Activated CD8-positive, alpha-beta T cell treated with anti-CD3 and anti-CD28 coated beads, Interleukin-2, amount 10 ng/mL, durations not matched to agents 7 days and 5 days (primary cell): ENCODE measurements around the gene NUTF2. TPM values are rescaled to one million over a fixed set of nuclear protein-coding genes. Genes with fewer than 3 reads are reported as not detected.
A peak's percentile ranks its signal among the peaks of the same experiment; 100 is the strongest.

Experiments
- ATAC-seq: fragments of 150-1000 bp; cut with Tn5 transposase; one replicate; pipeline ENCODE4 v1.10.0; 2021; ENCODE audit warnings: moderate library complexity
- CTCF ChIA-PET: fragments of 350-600 bp; sonication (Branson Sonifier 250); formaldehyde crosslinking; loops from one replicate; lab custom pipeline; 2021; ENCODE audit warnings: antibody characterized with exemption; lab: Charles Lee
- POLR2A ChIA-PET: fragments of 350-600 bp; sonication (Branson Sonifier 250); formaldehyde crosslinking; loops from one replicate; lab custom pipeline; 2021; ENCODE audit warnings: antibody characterized with exemption; lab: Charles Lee
- DNase-seq: peaks from one replicate; pipeline ENCODE4 v3.0.0-alpha.2; 2020
- H3K27ac Mint-ChIP-seq: one replicate; pipeline ENCODE4 v1.8.0; 2021; ENCODE audit warnings: mild to moderate bottlenecking, mixed read lengths
- H3K27me3 Mint-ChIP-seq: one replicate; pipeline ENCODE4 v1.8.0; 2021; ENCODE audit warnings: low read depth, mixed read lengths
- H3K36me3 Mint-ChIP-seq: one replicate; pipeline ENCODE4 v1.8.0; 2021; ENCODE audit warnings: low read depth, mixed read lengths
- H3K4me1 Mint-ChIP-seq: one replicate; pipeline ENCODE4 v1.8.0; 2021; ENCODE audit warnings: low read depth, mixed read lengths
- H3K4me3 Mint-ChIP-seq: one replicate; pipeline ENCODE4 v1.8.0; 2021; ENCODE audit warnings: mild to moderate bottlenecking, mixed read lengths
- H3K9me3 Mint-ChIP-seq: one replicate; pipeline ENCODE4 v1.8.0; 2022; ENCODE audit warnings: mixed read lengths; ENCODE audit not compliant: insufficient read depth
- total RNA-seq, 2 experiments: library from RNA; stranded (reverse); gene quantifications; one replicate each; pipeline ENCODE4 v1.2.3, GENCODE V29; 2021

The NUTF2 gene
- total RNA-seq, 2 experiments from 2014 or later = 125 to 134 TPM

DNA sequence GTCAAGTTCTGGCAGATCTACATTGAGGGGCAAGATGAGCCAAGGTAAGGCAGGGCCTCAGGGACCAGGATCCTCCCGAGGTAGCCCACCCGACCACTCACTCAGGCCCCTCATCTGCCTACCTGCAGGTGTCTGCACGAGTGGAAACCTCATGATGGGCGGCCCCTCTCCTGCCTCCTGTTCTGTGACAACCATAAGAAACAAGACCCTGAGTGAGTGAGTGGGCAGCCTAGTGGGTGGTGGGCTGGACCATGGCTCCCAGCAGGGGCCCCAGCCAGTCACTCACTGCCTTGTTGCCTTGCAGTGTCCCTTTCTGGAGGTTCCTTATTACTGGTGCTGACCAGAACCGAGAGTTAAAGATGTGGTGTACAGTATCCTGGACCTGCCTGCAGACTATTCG is 31.5 kb downstream of the NUTF2 start:
- H3K9me3 Mint-ChIP-seq = no peaks in the 10 kb centered on the region
- no peak overlapping the region for H3K4me3 Mint-ChIP-seq
- CTCF ChIA-PET = interaction anchor here (2.4 kb wide), 1 partner anchor 62 kb away, joined by 5 read pairs; no protein-coding TSS in a partner anchor
- H3K36me3 Mint-ChIP-seq = peaks cover 50% of the 10 kb centered on the region
- no peak overlapping the region for H3K27ac Mint-ChIP-seq
- no peaks in the 10 kb centered on the region for H3K27me3 Mint-ChIP-seq
- POLR2A ChIA-PET = interaction anchor here (0.9 kb wide), 1 partner anchor 191 kb away, joined by 3 read pairs; no protein-coding TSS in a partner anchor
- ATAC-seq = no peak
- H3K4me1 Mint-ChIP-seq = peaks cover 24% of the 10 kb centered on the region
- no peak for DNase-seq

DNA sequence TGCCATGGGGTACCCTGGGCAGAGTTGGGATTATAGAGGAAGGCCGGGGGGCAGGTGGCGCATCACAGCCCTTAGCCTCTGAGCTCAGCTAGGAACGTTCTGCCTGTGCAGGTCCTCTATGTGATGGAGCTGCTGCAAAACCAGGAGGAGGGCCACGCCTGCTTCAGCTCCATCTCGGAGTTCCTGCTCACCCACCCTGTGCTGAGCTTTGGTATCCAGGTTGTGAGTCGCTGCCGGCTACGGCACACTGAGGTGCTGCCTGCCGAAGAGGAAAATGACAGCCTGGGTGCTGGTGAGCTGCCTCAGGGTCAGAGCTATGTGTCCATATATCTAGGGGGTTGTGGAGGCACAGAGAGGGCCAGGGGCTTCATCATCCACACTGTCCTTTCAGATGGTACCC is 32.1 kb downstream of the NUTF2 start:
- ChIA-PET CTCF (interaction anchor here (0.9 to 2.4 kb wide), 2 partner anchors 63 to 162 kb away, joined by 3 to 5 read pairs; no protein-coding TSS in a partner anchor), POLR2A (interaction anchor here (0.9 kb wide), 1 partner anchor 190 kb away, joined by 3 read pairs; no protein-coding TSS in a partner anchor)
- H3K4me3 Mint-ChIP-seq = no peak overlapping the region
- peaks cover 23% of the 10 kb centered on the region for H3K4me1 Mint-ChIP-seq
- H3K9me3 Mint-ChIP-seq = no peaks in the 10 kb centered on the region
- no peak for DNase-seq
- no peak overlapping the region for H3K27ac Mint-ChIP-seq
- H3K27me3 Mint-ChIP-seq = no peaks in the 10 kb centered on the region
- no peak for ATAC-seq
- H3K36me3 Mint-ChIP-seq = peaks cover 57% of the 10 kb centered on the region

DNA sequence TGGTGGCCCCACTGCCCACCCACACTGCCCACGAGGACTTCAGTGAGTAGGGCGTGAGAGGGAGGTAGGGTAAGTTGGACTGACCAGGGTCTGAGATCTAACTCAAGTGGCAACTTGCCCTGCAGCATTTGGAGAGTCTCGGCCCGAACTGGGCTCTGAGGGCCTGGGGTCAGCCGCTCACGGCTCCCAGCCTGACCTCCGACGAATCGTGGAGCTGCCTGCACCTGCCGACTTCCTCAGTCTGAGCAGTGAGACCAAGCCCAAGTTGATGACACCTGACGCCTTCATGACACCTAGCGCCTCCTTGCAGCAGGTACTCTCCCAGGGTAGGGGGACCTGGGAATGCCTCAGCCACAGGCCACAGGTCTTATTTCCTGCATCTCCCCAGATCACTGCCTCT is 32.7 kb downstream of the NUTF2 start:
- POLR2A ChIA-PET = no interaction called here
- DNase-seq (no peak), ATAC-seq (no peak)
- Mint-ChIP-seq H3K27me3 (no peaks in the 10 kb centered on the region), H3K4me3 (no peak overlapping the region), H3K36me3 (peaks cover 59% of the 10 kb centered on the region), H3K9me3 (no peaks in the 10 kb centered on the region), H3K4me1 (peaks cover 17% of the 10 kb centered on the region), H3K27ac (no peak overlapping the region)
- CTCF ChIA-PET = interaction anchor here (0.9 to 2.4 kb wide), 2 partner anchors 63 to 161 kb away, joined by 3 to 5 read pairs; no protein-coding TSS in a partner anchor

DNA sequence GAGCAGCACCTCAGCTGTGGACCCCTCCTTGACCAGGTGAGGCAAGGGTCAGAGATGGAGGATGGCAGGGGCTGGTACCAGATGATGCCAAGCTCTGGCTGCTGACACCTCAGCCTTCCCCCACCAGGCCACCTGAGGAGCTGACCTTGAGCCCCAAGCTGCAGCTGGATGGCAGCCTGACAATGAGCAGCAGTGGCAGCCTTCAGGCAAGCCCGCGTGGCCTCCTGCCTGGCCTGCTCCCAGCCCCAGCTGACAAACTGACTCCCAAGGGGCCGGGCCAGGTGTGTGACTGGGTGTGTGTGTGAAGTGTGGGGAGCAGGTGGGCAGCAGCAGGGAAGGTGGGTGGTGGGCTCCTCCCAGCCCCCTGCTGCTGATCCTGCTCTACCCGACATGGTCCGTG is 33.2 kb downstream of the NUTF2 start:
- ChIA-PET POLR2A (no interaction called here), CTCF (interaction anchor here (0.9 to 2.4 kb wide), 2 partner anchors 64 to 161 kb away, joined by 3 to 5 read pairs; no protein-coding TSS in a partner anchor)
- Mint-ChIP-seq H3K36me3 (peaks cover 60% of the 10 kb centered on the region), H3K4me3 (no peak overlapping the region), H3K27ac (peak overlapping the region; percentile 20), H3K4me1 (peaks cover 12% of the 10 kb centered on the region), H3K9me3 (no peaks in the 10 kb centered on the region), H3K27me3 (no peaks in the 10 kb centered on the region)
- DNase-seq (no peak), ATAC-seq (no peak)

DNA sequence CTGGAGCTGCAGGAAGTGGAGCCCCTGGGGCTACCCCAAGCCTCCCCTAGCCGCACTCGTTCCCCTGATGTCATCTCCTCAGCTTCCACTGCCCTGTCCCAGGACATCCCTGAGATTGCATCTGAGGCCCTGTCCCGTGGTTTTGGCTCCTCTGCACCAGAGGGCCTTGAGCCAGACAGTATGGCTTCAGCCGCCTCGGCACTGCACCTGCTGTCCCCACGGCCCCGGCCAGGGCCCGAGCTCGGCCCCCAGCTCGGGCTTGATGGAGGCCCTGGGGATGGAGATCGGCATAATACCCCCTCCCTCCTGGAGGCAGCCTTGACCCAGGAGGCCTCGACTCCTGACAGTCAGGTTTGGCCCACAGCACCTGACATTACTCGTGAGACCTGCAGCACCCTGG is 33.9 kb downstream of the NUTF2 start:
- Mint-ChIP-seq H3K36me3 (peaks cover 60% of the 10 kb centered on the region), H3K27me3 (no peaks in the 10 kb centered on the region), H3K4me1 (peaks cover 5% of the 10 kb centered on the region), H3K9me3 (no peaks in the 10 kb centered on the region), H3K4me3 (no peak overlapping the region), H3K27ac (peak overlapping the region; percentile 20)
- ATAC-seq = no peak
- POLR2A ChIA-PET = no interaction called here
- no peak for DNase-seq
- CTCF ChIA-PET = interaction anchor here (2.4 kb wide), 1 partner anchor 64 kb away, joined by 5 read pairs; no protein-coding TSS in a partner anchor

DNA sequence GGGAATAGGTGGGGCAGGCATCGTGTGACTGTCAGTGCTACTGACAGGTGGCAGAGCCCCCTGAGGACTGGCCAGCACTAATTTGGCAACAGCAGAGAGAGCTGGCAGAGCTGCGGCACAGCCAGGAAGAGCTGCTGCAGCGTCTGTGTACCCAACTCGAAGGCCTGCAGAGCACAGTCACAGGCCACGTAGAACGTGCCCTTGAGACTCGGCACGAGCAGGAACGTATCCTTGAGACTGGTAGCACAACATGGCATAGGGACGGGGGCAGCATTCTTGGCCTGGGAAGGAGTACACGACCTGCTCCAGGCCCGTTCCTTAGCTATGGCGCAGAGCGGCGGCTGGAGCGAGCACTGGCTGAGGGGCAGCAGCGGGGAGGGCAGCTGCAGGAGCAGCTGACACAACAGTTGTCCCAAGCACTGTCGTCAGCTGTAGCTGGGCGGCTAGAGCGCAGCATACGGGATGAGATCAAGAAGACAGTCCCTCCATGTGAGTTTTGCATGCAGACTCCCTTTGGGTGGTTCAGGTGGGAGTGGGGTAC is 35.0 kb downstream of the NUTF2 start:
- H3K4me1 Mint-ChIP-seq = no peaks in the 10 kb centered on the region
- H3K27me3 Mint-ChIP-seq = no peaks in the 10 kb centered on the region
- POLR2A ChIA-PET = interaction anchor here (1.0 to 1.6 kb wide), 5 partner anchors 8 to 55 kb away, joined by 3 to 7 read pairs (median 3); partner anchors contain the start of genes EDC4 and NUTF2
- CTCF ChIA-PET = interaction anchor here (0.9 to 3.6 kb wide), 8 partner anchors 9 to 159 kb away, joined by 3 to 18 read pairs (median 8); partner anchors contain the start of gene EDC4
- no peaks in the 10 kb centered on the region for H3K9me3 Mint-ChIP-seq
- H3K27ac Mint-ChIP-seq = peak overlapping the region; percentile 30
- DNase-seq (no peak), ATAC-seq (no peak)
- no peak overlapping the region for H3K4me3 Mint-ChIP-seq
- peaks cover 56% of the 10 kb centered on the region for H3K36me3 Mint-ChIP-seq

DNA sequence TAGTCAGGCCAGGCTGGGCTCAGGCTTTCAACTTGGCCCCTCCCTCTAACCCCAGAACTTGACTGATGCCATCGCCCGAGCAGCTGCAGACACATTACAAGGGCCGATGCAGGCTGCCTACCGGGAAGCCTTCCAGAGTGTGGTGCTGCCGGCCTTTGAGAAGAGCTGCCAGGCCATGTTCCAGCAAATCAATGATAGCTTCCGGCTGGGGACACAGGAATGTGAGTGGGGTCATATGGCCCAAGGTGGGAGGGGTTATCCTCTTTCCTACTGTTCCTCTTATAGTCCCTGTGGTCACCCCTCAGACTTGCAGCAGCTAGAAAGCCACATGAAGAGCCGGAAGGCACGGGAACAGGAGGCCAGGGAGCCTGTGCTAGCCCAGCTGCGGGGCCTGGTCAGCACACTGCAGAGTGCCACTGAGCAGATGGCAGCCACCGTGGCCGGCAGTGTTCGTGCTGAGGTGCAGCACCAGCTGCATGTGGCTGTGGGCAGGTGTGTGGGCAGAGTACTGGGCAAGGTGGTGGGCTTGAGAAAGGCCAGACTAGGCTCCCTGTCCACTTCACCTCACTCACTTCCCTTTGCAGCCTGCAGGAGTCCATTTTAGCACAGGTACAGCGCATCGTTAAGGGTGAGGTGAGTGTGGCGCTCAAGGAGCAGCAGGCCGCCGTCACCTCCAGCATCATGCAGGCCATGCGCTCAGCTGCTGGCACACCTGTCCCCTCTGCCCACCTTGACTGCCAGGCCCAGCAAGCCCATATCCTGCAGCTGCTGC is 35.8 kb downstream of the NUTF2 start:
- no peaks in the 10 kb centered on the region for H3K9me3 Mint-ChIP-seq

DNA sequence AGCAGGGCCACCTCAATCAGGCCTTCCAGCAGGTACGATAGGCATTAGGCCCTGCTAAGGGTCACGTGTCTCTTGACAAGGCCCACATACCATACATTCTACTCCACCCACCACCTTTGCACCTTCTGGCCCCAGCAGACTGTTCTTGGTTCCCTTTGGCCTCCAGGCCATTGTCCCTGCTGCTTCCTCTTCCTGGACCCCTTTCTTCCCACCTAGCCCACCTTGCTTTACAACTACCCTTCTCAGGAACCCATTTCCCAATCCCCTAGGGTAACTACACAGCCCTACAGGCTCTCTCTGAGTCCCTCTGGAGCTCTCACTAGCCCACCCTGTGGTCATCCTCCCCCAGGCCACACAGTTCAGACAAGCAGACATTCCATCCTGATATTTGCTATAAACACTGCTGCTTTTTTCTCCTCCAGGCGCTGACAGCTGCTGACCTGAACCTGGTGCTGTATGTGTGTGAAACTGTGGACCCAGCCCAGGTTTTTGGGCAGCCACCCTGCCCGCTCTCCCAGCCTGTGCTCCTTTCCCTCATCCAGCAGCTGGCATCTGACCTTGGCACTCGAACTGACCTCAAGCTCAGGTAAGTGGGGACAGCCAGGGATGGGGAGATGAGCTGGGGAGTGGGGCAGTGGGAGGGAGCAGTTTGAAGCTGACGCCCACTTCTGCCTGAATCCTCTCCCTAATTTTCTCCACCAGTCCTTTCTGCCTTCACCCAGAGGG is 36.6 kb downstream of the NUTF2 start:
- H3K27me3 Mint-ChIP-seq = no peaks in the 10 kb centered on the region
- CTCF ChIA-PET = interaction anchor here (0.6 to 3.6 kb wide), 38 partner anchors 9 to 362 kb away, joined by 3 to 28 read pairs (median 6); partner anchors contain the start of genes CTRL, EDC4 and PSKH1
- POLR2A ChIA-PET = interaction anchor here (1.6 kb wide), 1 partner anchor 48 kb away, joined by 7 read pairs; no protein-coding TSS in a partner anchor
- ATAC-seq (peak; percentile 11), DNase-seq (no peak)
- H3K4me3 Mint-ChIP-seq = no peak overlapping the region
- H3K36me3 Mint-ChIP-seq = peaks cover 42% of the 10 kb centered on the region
- H3K9me3 Mint-ChIP-seq = no peaks in the 10 kb centered on the region
- H3K4me1 Mint-ChIP-seq = no peaks in the 10 kb centered on the region
- H3K27ac Mint-ChIP-seq = peak overlapping the region; percentile 34

More for the DNA sequence above, 35.8 kb downstream of the NUTF2 start:
- ChIA-PET CTCF (interaction anchor here (0.9 to 3.6 kb wide), 23 partner anchors 8 to 346 kb away, joined by 3 to 28 read pairs (median 11); partner anchors contain the start of genes EDC4 and PSKH1), POLR2A (interaction anchor here (1.0 to 1.6 kb wide), 5 partner anchors 9 to 55 kb away, joined by 3 to 7 read pairs (median 3); partner anchors contain the start of genes EDC4 and NUTF2)
- Mint-ChIP-seq H3K36me3 (peaks cover 47% of the 10 kb centered on the region), H3K4me1 (no peaks in the 10 kb centered on the region), H3K27ac (no peak overlapping the region), H3K27me3 (no peaks in the 10 kb centered on the region), H3K4me3 (no peak overlapping the region)
- ATAC-seq (no peak), DNase-seq (no peak)

DNA sequence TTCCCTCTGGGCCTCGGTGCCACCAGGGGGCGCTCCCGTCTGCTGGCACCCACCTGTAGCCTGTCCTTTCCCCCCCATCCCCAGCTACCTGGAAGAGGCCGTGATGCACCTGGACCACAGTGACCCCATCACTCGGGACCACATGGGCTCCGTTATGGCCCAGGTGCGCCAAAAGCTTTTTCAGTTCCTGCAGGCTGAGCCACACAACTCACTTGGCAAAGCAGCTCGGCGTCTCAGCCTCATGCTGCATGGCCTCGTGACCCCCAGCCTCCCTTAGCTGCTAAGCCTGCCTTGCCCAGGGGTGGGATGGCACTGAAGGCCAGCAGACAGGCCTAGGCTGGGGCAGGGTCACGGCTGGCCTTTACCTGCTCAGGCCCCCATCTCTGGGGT is 37.1 kb downstream of the NUTF2 start:
- no peak overlapping the region for H3K4me3 Mint-ChIP-seq
- POLR2A ChIA-PET = interaction anchor here (0.8 kb wide), 2 partner anchors 9 to 36 kb away, joined by 3 to 4 read pairs; partner anchors contain the start of gene PSKH1
- peak; percentile 76 for DNase-seq
- CTCF ChIA-PET = interaction anchor here (0.6 to 3.6 kb wide), 41 partner anchors 9 to 363 kb away, joined by 3 to 28 read pairs (median 5); partner anchors contain the start of genes CTRL, EDC4, LCAT and PSKH1
- no peaks in the 10 kb centered on the region for H3K9me3 Mint-ChIP-seq
- peaks cover 37% of the 10 kb centered on the region for H3K36me3 Mint-ChIP-seq
- H3K27me3 Mint-ChIP-seq = no peaks in the 10 kb centered on the region
- no peaks in the 10 kb centered on the region for H3K4me1 Mint-ChIP-seq
- no peak overlapping the region for H3K27ac Mint-ChIP-seq
- ATAC-seq = peak; percentile 81

DNA sequence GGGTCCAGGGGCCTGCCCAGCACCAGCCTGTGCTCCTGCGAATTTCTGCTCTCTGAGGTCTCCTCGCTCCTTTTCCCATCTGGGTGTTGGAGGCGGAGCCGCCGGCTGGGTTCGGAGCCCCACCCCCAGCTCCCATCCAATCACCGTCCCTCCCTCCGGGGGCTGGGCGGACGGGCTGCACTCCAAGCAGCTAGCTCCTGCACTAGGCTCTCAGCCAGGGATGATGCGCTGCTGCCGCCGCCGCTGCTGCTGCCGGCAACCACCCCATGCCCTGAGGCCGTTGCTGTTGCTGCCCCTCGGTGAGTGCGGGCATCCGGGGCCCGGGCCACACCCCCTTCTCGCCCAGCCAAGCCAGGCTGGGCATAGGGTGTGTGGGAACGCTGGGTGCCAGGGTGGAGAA is 38.0 kb downstream of the NUTF2 start, which contains the start of gene NRN1L:
TSS of gene NRN1L (plus strand) at position 202 of the 400 bp plus-strand sequence. CDS start at position 221, 19 bp downstream.
- H3K27ac Mint-ChIP-seq = no peak within 1 kb of the TSS
- ChIA-PET CTCF (interaction anchor here (0.8 to 3.6 kb wide), 20 partner anchors 8 to 344 kb away, joined by 3 to 28 read pairs (median 10); partner anchors contain the start of genes EDC4, PSKH1 and PSMB10), POLR2A (interaction anchor here (0.8 kb wide), 2 partner anchors 8 to 35 kb away, joined by 3 to 4 read pairs; partner anchors contain the start of gene PSKH1)
- no peak within 1 kb of the TSS for H3K4me3 Mint-ChIP-seq
- H3K4me1 Mint-ChIP-seq = no peaks in the 10 kb centered on the region
- no peaks in the 10 kb centered on the region for H3K27me3 Mint-ChIP-seq
- no peak for ATAC-seq
- H3K36me3 Mint-ChIP-seq = peaks cover 29% of the 10 kb centered on the region
- no peaks in the 10 kb centered on the region for H3K9me3 Mint-ChIP-seq
- no peak for DNase-seq
